Measurements from ENCODE around the gene ADD1.
A peak's percentile ranks its signal among the peaks of the same experiment; 100 is the strongest.

ADD1 gene

DNA sequence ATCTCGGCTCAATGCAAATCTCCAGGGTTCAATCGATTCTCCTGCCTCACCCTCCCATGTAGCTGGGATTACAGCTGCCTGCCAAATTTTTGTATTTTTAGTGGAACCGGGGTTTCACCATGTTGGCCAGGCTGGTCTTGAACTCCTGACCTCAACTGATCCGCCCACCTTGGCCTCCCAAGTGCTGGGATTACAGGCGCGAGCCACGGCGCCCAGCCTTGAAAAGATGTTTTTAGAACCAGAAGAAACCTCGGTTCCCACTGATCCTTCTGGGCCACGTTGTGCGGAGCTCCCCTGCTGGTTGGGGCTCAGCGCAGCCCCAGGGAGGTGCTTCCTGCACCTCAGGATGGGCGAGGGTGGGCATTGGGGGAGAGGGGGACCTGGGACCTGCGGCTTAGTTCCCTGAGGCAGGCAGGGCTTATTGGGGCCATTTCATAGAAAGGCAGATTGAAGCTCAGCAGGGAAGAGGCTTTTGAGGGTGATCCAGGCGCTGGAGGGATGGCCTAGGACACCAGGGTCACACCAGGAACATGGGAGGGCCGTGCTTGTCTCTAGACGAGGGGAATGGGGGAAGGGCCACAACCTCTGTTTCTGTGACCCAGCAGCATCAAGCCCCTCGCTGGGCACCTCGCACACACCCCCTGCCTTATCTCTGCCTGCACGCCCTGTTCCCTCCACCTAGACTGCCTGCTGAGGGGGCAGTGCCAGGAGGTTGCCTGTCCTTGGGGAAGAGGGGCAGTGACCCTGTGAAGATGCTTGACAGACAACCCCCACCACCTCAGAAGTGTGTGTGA, 6.3 kb upstream of the ADD1 start:
- peak overlapping the region; percentile 64 for H3K27ac ChIP-seq
- H3K4me3 ChIP-seq (ENCODE audit: low read depth, low read length): peak overlapping the region; percentile 2; the same call in 1 of the 2 replicates
- H3K36me3 ChIP-seq: peaks cover 38% of the 10 kb centered on the region
- TF ChIP-seq, protein P1, sequence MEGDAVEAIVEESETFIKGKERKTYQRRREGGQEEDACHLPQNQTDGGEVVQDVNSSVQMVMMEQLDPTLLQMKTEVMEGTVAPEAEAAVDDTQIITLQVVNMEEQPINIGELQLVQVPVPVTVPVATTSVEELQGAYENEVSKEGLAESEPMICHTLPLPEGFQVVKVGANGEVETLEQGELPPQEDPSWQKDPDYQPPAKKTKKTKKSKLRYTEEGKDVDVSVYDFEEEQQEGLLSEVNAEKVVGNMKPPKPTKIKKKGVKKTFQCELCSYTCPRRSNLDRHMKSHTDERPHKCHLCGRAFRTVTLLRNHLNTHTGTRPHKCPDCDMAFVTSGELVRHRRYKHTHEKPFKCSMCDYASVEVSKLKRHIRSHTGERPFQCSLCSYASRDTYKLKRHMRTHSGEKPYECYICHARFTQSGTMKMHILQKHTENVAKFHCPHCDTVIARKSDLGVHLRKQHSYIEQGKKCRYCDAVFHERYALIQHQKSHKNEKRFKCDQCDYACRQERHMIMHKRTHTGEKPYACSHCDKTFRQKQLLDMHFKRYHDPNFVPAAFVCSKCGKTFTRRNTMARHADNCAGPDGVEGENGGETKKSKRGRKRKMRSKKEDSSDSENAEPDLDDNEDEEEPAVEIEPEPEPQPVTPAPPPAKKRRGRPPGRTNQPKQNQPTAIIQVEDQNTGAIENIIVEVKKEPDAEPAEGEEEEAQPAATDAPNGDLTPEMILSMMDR (IDR thresholded peaks at IDR 0.05; ENCODE audit: low read depth, low read length): peak; percentile 25; the same call in 1 of the 2 replicates
- DNase-seq: peak; percentile 79
- H3K27me3 ChIP-seq (ENCODE audit: insufficient read depth, low read depth, severe bottlenecking): no peaks in the 10 kb centered on the region
- H3K9me3 ChIP-seq (ENCODE audit: severe bottlenecking): peaks cover 3% of the 10 kb centered on the region

DNA sequence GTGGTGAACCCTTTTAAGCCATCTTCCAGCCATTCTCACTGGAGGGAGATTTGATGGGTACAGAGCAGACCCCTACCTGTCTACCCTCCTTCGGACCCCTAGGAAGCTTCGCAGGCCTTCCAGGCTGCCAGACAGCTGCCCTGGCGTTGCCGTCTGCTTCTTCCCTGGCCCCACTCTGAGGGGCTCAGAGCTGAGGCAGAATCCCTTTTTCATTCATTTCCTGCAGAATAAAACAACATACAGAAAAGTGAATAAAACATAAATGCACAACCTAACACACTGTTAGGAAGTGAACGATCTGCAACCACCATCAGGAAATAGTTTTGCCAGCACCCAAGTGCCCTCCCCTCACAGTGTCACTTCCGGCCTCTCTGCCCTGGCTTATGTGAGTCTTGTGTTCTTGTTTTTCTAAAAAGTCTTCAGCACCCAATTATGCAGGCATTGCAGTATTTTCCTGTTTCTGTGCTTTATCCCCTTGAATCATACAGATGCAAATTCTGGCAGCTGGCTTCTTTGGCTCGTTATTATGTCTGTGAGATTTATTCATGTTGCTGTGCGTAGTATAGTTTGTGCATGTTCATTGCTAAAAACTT, 5.6 kb upstream of the ADD1 start:
- Histone ChIP-seq H3K9me3 (ENCODE audit: severe bottlenecking) (peaks cover 3% of the 10 kb centered on the region), H3K36me3 (peaks cover 33% of the 10 kb centered on the region), H3K4me3 (ENCODE audit: low read depth, low read length) (no peak overlapping the region), H3K27ac (peak overlapping the region; percentile 64), H3K27me3 (ENCODE audit: insufficient read depth, low read depth, severe bottlenecking) (no peaks in the 10 kb centered on the region)
- TF ChIP-seq, protein P1 (IDR thresholded peaks at IDR 0.05; ENCODE audit: low read depth, low read length): no peak
- no peak for DNase-seq

DNA sequence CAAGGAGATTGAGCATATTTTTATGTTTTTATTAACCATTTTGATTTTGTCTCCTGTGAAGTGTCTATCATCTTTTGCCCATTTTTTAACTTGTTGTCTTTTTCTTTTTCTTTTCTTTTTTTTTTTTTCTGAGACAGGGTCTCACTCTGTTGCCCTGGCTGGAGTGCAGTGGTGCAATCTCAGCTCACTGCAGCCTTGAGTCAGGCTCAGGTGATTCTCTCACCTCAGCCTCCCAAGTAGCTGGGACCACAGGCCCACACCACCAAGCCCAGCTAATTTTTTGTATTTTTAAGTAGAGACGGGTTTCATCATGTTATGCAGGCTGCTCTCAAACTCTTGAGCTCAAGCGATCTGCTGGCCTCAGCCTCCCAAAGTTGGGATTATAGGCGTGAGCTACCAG, 4.6 kb upstream of the ADD1 start:
- Histone ChIP-seq H3K27me3 (ENCODE audit: insufficient read depth, low read depth, severe bottlenecking) (no peaks in the 10 kb centered on the region), H3K9me3 (ENCODE audit: severe bottlenecking) (peaks cover 3% of the 10 kb centered on the region), H3K4me3 (ENCODE audit: low read depth, low read length) (no peak overlapping the region), H3K36me3 (peaks cover 23% of the 10 kb centered on the region), H3K27ac (no peak overlapping the region)
- TF ChIP-seq, protein P1 (IDR thresholded peaks at IDR 0.05; ENCODE audit: low read depth, low read length): no peak
- no peak for DNase-seq

DNA sequence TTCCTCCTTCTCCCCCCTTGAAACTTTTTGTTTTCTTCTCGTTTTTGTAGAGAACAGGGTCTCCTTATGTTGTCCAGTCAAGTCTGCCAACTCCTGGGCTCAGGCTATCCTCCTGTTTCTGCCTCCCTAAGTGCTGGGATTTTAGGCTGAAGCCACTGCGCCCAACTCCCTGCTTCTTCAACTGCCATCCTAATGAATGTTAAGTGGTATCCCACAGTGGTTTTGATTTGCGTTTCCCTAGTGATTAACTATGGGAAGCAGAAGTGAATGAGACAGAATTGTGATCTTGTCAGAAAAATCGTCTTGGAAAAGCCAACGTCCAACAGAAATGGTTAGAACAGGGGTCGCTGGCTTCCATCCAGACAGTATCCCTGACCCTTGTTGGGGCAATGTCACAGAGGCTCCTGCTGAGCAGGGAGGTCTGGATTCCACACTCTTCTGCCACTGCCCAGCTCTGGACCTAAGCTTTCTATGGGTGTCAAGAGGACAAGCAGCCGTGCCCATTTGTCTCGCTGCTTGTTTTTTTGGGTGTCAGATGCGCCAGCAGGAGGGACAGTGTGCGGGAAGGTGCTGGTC, 869 bp upstream of the ADD1 start:
- DNase-seq: no peak
- peaks cover 3% of the 10 kb centered on the region for H3K9me3 ChIP-seq (ENCODE audit: severe bottlenecking)
- H3K36me3 ChIP-seq: peaks cover 3% of the 10 kb centered on the region; the same call in 1 of the 2 replicates
- TF ChIP-seq, protein P1 (IDR thresholded peaks at IDR 0.05; ENCODE audit: low read depth, low read length): no peak
- peak overlapping the region; percentile 90 for H3K27ac ChIP-seq
- H3K27me3 ChIP-seq (ENCODE audit: insufficient read depth, low read depth, severe bottlenecking): no peaks in the 10 kb centered on the region
- H3K4me3 ChIP-seq (ENCODE audit: low read depth, low read length): peak overlapping the region; percentile 87

DNA sequence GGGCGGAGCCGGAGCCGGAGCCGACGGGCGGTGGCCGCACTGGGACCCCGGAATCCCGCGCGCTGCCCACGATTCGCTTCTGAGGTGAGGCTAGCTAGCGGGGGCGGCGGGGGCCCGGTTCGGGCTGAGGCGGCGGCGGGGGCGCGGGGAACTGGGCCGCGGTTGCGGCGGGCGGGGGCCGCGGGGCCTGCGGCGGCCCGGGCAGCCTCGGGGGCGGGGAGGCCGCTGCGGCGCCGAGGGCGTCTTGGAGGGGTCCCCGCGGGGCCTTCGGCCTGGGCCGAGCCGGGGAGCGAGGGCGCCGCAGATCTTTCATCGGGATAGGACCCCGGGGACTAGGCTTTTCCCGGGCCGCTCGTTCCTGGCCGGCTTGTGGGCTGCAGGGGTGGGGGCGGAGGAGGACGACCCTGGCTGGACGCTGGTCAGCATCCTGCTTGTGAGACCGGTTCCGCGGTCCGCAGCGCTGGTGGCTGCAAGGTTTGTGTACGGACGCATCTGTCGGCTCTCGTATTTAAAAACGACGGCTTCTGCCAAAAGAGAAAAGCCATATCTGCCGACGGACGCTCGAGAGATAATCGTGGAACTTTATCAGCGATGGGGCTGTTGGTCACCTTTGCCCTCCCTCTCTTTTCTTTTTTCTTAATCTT, 419 bp downstream of the ADD1 start:
- DNase-seq: peak; percentile 47
- TF ChIP-seq, protein P1 (IDR thresholded peaks at IDR 0.05; ENCODE audit: low read depth, low read length): no peak
- peak overlapping the region; percentile 62 for H3K4me3 ChIP-seq (ENCODE audit: low read depth, low read length)
- peaks cover 3% of the 10 kb centered on the region for H3K9me3 ChIP-seq (ENCODE audit: severe bottlenecking)
- peaks cover 6% of the 10 kb centered on the region for H3K36me3 ChIP-seq
- no peaks in the 10 kb centered on the region for H3K27me3 ChIP-seq (ENCODE audit: insufficient read depth, low read depth, severe bottlenecking)
- H3K27ac ChIP-seq: peak overlapping the region; percentile 90
